Measurements from ENCODE around the gene RTN4R. TPM values are rescaled to one million over a fixed set of nuclear protein-coding genes. Genes with fewer than 3 reads are reported as not detected.

Gene RTN4R
- total and polyA plus RNA-seq, 2 of the 8 experiments (the other 6 are each of a cell fraction or from before 2014, with no cell fraction given): 21.8 to 41.3 TPM

DNA sequence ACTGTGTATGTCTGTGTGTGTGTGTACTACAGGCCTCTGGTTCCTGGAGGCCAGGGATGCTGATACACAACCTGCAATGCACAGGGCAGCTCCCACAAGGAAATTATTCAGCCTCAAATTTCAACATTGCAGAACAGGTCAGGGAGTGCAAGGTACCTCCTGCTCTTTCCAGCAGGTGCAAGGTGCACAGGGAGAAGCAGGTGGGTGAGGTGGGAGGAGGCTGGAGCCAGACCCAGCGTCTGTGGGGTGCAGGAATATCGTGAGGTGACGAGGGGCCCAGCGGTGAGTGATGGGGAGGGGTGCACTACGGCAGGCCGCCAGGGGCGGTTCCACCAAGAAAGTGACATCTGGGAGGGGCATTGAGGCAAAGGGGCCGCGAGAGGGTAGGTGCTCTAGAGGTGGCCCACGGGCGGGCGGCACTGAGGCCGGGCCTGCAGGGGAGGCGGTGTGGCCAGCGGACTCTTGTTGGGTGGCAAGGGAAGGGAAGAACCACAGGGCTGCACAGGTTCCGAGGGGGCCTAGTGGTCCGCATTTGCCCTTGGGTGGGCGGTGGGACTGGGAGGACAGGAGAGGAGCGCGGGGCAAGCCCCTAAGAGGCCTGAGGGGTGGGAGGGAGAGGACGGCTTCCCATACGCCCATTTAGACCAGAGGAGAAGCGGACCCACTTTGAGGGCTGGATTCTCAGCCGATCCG, 30.1 kb upstream of the RTN4R start:
- H2BK15ac ChIP-seq (ENCODE audit: low read length): 0 out of 2 replicates have a peak overlapping the region, but pooled peaks have one; percentile 61
- peak overlapping the region; percentile 21 for H4K5ac ChIP-seq (ENCODE audit: insufficient read length, low read depth, low read length)
- WGBS, 2 experiments (ENCODE audit: extremely low coverage in 1 of 2, insufficient coverage in 1 of 2, insufficient read length in 1 of 2, insufficient replicate concordance in 2 of 2, low coverage in 1 of 2, low lambda C conversion rate in 2 of 2, missing lambda C conversion rate in 1 of 2): 17% methylated on average over 20 of the region's 25 CpGs; no CpG with 5 or more reads in 1 of the 2 experiments
- no peak overlapping the region for H2BK20ac ChIP-seq (ENCODE audit: low read length)
- no peaks in the 10 kb centered on the region for H3K36me3 ChIP-seq (ENCODE audit: control insufficient read depth in 2 of 4, insufficient read depth in 4 of 4, low read length in 3 of 4)
- H2AK5ac ChIP-seq (ENCODE audit: low read depth, low read length): no peak overlapping the region; the same call in 1 of the 2 replicates
- H2AFZ ChIP-seq (ENCODE audit: low read length): peak overlapping the region; percentile 64; the same call in 1 of the 2 replicates
- POLR2A ChIA-PET (ENCODE audit: partially characterized antibody): interaction anchor here (0.8 kb wide), 1 partner anchor 29 kb away, joined by 3 read pairs; no protein-coding TSS in a partner anchor
- no peak overlapping the region for H2BK120ac ChIP-seq (replicated peaks; ENCODE audit: low read depth, low read length)
- no peak overlapping the region for H3K27ac ChIP-seq (ENCODE audit: low read depth, low read length)
- H3K23me2 ChIP-seq (ENCODE audit: low read depth, low read length): peaks cover 7% of the 10 kb centered on the region; the same call in 1 of the 2 replicates
- peak overlapping the region; percentile 48 to 88 for H3K4me2 ChIP-seq (ENCODE audit: insufficient read depth in 1 of 2, low read depth in 2 of 2, low read length in 2 of 2)
- H3K9ac ChIP-seq (replicated peaks in 1 of 4; ENCODE audit: extremely low read depth in 1 of 4, low read depth in 3 of 4, low read length in 3 of 4): no peak overlapping the region; a peak in 2 of 7 replicates
- H3K27me3 ChIP-seq (replicated peaks in 1 of 4; ENCODE audit: control insufficient read depth in 3 of 4, extremely low read depth in 1 of 4, insufficient read depth in 3 of 4, low read length in 3 of 4): peaks cover 17 to 46% (median 36%) of the 10 kb centered on the region in 4 experiments
- H3K4ac ChIP-seq (replicated peaks; ENCODE audit: insufficient read length, low read depth, low read length): no peak overlapping the region
- no peak overlapping the region for H3K23ac ChIP-seq (ENCODE audit: insufficient read length)
- no peak overlapping the region for H4K91ac ChIP-seq (replicated peaks; ENCODE audit: insufficient read length, low read length)
- H3K14ac ChIP-seq (ENCODE audit: insufficient read length): no peak overlapping the region
- no peak for TF ChIP-seq KDM1A (IDR thresholded peaks at IDR 0.05; ENCODE audit: borderline replicate concordance, low read length)
- TF ChIP-seq SUZ12 (IDR thresholded peaks at IDR 0.05; ENCODE audit: low read length): peak; percentile 45; the same call in 1 of the 2 replicates
- FAIRE-seq: no peak
- peaks cover 0 to 3% of the 10 kb centered on the region in 2 experiments for H4K20me1 ChIP-seq (replicated peaks in 1 of 2; ENCODE audit: control insufficient read depth in 1 of 2, insufficient read depth in 2 of 2, low read length in 2 of 2)
- no peaks in the 10 kb centered on the region for H3K9me3 ChIP-seq (ENCODE audit: insufficient read depth in 2 of 2, low read depth in 1 of 2, low read length in 1 of 2)
- peak overlapping the region; percentile 43 to 66 (median 52) for H3K4me3 ChIP-seq (ENCODE audit: extremely low read depth in 1 of 4, insufficient read depth in 2 of 4, low read depth in 3 of 4, low read length in 4 of 4)
- no peak for DNase-seq (ENCODE audit: low read depth in 1 of 2, low spot score in 2 of 2)
- peak overlapping the region; percentile 27; the same call in 1 of the 2 replicates for H2BK12ac ChIP-seq (ENCODE audit: low read depth, low read length)
- H4K8ac ChIP-seq (ENCODE audit: extremely low read depth, insufficient read depth, low read length): no peak overlapping the region; the same call in 1 of the 2 replicates
- H3K79me1 ChIP-seq (ENCODE audit: low read depth, low read length): no peaks in the 10 kb centered on the region
- no peak overlapping the region for H3K56ac ChIP-seq (replicated peaks; ENCODE audit: insufficient read length, low read depth, low read length)
- peak overlapping the region; percentile 48 for H3K18ac ChIP-seq (ENCODE audit: extremely low read depth, low read length)
- no peaks in the 10 kb centered on the region for H3K79me2 ChIP-seq (ENCODE audit: control insufficient read depth in 1 of 2, insufficient read depth in 2 of 2, low read length in 2 of 2)
- peaks cover 0 to 4% (median 0%) of the 10 kb centered on the region in 4 experiments; a peak in 3 of 7 replicates for H3K4me1 ChIP-seq (replicated peaks in 1 of 4; ENCODE audit: control insufficient read depth in 3 of 4, insufficient read depth in 4 of 4, low read length in 3 of 4)
- CTCF ChIA-PET (ENCODE audit: partially characterized antibody): interaction anchor here (1.0 kb wide), 1 partner anchor 14 kb away, joined by 3 read pairs; no protein-coding TSS in a partner anchor
- H2BK5ac ChIP-seq (ENCODE audit: low read depth, low read length): no peak overlapping the region

All from H1 (cell line).